Measurements from ENCODE around the gene ZPR1.

GRCh38 chr11:116788534-116788933, 711 bp upstream of the ZPR1 start:
- TF ChIP-seq CTCF (IDR thresholded peaks at IDR 0.05) (no peak), POLR2A (IDR thresholded peaks at IDR 0.05) (no peak), POLR2AphosphoS5 (IDR thresholded peaks at IDR 0.05) (no peak), EP300 (IDR thresholded peaks at IDR 0.05; ENCODE audit: low read depth) (no peak)

Data from transverse colon (tissue), 4 donors.